NOMO-1 (cell line): ENCODE results near the gene MRPL55.

ENCODE experiments used
- DNase-seq, 2 experiments: peaks; one replicate each; lab custom pipeline; 2025; ENCODE audit not compliant: unreplicated experiment in 2 of 2; lab: John Stamatoyannopoulos, UW

The MRPL55 gene

DNA sequence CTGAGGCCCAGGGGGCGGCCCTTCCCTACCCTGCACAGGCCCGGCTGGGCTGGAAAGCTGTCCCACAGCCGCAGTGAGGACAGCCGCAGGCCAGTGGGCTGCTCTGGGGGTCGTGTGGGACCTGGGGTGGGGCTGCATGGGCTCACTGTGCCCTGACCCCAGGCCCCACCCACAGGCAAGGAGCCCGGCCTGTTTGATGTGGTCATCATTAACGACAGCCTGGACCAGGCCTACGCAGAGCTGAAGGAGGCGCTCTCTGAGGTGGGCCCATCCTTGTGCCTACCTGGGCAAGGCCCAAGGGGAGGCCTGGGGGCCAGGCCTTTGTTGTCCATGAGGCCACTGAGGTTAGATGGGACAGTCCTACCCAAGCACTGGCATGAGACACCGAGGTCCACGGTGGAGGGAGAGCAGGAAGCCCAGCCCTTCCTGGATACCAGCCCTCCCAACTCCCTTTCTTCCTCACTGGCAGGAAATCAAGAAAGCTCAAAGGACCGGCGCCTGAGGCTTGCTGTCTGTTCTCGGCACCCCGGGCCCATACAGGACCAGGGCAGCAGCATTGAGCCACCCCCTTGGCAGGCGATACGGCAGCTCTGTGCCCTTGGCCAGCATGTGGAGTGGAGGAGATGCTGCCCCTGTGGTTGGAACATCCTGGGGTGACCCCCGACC lies 39.2 kb upstream of the MRPL55 start:
- no peak for DNase-seq

DNA sequence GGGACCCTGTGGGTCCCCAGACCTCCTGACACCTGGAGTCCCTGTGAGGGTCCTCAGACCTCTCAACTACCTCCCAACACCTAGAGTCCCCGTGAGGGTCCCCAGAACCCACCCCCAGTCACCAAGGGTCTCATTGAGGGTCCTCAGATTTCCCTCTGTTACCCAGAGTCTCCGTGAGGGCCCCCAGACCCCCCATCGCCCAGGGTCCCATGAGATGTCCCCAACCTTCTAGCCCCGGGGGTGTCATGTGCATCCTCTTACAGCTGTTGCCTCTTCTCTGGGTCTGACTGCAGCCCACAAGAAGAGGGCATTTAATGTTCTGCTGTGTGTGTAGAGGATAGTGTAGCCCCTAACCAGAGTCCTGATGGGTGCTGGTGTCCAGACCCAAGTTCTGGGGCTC lies 38.7 kb upstream of the MRPL55 start:
- no peak for DNase-seq

DNA sequence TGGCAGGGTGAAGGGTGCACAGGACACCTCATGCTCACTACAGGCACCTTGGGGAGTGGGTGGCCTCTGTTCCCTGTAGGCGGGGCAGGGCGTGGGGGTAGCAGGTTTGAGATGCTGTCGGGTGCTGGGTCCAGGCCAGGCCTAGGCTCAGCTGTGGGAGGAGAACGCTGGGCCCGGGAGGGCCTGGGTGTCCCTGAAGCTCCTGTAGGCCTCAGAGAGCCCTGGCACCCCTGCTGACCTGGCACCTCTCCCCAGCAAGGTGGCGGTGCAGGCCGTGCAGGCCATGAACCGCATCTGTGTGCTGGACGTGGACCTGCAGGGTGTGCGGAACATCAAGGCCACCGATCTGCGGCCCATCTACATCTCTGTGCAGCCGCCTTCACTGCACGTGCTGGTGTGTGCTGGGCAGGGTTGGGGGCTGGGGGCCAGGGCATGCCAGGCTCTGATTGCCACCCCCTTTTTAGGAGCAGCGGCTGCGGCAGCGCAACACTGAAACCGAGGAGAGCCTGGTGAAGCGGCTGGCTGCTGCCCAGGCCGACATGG lies 38.1 kb upstream of the MRPL55 start:
- no peak for DNase-seq

DNA sequence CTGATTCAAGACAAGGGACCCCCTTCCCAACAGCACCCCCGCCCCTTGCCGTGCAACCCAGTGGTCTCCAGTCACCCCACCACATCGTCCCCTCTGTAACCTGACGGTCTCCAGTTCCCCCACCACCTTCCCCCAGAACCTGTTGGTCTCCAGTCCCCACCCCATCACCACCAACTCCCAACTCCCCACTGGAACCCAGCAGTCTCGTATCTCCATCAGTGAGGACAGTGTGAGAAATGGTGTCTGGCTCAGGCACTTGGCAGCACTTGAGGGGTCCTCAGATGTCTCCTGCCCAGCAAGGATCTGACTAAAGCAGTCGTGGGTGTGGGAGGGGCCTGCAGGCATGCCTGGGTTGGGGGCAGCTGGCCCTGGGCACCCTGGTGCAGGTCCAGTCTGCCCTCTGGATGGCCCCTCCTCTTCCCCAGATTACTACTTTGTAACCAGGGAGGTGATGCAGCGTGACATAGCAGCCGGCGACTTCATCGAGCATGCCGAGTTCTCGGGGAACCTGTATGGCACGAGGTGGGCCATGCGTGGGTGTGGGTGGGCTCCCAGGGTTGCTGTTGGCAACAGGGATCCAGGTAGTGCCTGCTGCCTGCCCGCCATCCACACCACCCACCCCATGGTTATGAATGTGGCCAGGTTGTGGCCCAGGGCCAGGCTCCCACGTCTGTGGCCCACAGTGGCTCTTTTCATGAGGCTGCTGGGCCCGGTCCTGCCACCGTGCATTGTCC lies 37.5 kb upstream of the MRPL55 start:
- DNase-seq: no peak

DNA sequence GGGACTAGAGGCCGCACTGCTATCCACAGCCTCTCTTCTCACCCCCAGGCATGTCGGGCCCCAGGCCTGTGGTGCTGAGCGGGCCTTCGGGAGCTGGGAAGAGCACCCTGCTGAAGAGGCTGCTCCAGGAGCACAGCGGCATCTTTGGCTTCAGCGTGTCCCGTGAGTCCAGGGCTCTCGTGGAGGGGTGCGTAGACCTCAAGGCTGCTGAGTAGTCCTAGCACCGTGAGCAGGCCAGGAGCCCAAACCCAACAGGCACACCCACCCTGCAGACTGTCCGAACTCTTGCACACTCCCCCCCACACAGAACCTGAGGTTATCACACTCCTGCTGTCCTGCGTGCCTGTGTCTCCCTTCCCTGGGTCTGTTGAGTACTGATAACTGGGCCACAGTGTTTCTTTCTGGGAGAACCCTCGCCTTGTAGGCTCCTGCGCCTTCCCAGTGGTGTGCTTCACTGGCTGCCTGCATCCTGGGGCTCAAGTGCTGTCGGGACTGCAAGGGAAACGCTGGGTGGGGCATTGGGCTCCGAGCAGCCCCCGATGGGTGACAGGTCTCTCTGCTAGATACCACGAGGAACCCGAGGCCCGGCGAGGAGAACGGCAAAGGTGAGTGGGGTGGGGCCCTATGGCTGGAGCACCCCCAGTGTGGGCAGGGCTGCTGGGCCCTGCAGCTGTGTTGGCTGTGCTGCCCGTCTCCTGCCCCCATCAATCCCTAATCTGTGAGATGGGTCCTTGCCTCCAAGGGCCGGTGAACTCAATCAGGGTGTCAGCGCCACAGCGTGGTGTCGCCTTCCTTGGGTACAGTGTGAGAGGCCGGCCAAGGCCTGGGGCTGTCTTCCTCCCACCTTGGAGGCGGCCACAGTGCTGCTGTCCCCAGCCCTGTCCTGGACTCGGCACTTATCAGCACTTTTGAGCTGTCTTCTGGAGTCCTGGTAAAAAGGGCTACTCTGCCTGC lies 36.6 kb upstream of the MRPL55 start:
- no peak for DNase-seq

DNA sequence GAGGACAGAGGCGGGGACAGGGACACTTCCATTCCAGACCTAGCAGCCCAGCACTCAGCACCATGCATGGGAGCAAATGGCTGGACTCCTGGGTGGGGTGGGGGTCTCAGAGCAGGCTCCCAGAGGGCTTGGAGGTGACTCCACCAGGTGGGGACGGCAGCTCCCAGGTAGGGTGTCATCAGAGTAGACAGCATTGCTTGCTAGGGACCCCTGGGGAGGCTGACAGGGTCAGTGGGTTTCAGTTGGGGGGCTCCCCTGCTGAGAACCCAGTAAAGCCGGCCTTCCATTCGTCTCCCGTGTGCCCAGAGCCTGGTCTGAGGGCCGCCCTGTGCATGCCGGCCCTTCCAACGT lies 35.9 kb upstream of the MRPL55 start:
- no peak for DNase-seq

DNA sequence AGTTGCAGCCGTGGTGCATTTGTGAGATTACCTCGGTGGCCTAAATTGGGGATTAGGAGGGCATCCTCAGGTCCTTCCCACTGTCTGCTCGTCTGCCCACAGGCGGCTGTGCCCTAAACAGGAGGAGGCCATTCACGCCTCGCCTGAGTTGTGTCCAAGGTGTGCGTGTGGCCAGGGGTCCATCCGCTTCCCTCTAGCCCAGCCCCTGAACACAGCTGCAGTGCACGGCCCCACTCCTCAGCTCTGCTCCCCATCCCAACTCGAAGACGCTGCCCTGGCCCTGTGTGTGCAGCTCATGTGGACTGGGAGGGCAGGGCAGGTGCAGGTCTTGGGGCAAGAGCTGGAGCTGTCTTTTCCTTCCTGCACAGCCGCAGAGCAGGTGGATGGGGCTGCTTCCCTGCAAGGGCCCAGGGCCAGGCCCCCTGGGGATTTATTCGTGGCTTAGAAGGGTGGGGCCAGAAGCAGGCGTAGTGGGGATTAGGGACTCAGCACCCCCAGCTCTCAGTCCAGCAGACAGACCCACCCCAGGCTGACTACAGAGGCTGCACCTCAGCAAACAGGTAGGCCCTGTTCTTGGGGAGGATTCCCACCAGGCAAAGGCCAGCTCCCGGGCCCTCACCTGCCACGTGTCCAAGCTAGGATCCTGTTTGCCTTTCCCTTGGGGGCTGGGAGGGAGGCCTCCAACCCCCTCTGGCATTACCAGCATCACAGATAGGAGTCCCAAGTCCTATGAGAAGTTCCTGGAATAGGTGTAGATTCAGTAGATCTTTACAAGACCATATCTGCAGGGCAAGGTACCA lies 35.3 kb upstream of the MRPL55 start:
- no peak for DNase-seq

DNA sequence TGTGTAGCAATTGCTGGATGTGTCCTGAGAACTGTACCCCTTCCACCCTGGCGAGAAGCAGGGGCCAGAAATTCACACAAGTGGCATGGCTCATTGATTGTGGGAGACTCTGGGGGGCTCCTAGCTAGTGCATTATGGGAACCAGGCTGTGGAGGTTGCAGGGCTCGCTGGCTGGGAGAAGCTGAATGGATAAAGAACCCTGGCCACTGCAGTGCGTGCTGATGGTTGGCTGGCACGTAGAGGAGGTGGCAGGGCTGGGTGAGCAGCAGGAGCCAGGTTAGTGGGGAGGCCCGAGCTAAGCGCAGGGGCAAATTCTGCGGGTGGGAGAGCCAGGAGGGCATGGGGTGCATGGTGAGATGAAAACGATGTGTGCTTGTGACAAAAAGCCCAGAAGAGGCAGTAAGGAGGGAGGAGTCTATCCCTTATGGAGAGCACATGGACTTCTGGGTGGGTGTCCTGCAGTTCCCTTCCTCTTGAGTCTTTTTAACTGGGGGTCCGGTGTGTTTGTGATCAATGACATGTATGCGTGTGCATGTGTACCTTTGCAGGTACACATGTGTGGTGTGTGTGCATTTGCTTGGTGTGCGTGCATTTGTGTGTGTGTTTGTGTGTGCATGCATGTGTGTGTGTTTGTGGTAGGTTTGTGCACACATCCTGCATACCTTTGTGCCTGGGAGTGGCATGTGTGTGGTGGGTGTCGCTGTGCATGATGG lies 34.5 kb upstream of the MRPL55 start:
- DNase-seq: no peak

DNA sequence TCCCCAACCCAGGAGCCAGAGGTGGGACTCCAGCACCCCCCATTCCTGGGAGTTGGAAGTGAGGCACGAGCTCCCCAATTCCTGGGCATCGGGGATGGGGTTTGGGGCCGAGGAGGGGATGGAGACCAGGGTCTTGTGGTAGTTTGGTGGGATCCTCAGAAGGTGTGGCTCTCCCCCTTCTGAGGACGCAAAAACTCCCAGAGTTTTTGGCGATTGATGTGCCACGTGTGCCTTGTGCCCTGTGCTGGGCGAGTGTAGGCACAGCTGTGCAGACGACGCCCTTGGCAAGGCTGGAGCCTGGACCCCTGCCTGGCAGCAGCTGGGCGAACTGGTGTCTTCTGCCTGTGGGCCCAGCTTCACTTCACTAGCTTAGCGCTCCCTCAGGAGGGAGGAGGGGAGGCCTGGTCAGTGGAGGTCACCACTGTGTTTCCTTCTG lies 33.6 kb upstream of the MRPL55 start:
- DNase-seq: no peak

DNA sequence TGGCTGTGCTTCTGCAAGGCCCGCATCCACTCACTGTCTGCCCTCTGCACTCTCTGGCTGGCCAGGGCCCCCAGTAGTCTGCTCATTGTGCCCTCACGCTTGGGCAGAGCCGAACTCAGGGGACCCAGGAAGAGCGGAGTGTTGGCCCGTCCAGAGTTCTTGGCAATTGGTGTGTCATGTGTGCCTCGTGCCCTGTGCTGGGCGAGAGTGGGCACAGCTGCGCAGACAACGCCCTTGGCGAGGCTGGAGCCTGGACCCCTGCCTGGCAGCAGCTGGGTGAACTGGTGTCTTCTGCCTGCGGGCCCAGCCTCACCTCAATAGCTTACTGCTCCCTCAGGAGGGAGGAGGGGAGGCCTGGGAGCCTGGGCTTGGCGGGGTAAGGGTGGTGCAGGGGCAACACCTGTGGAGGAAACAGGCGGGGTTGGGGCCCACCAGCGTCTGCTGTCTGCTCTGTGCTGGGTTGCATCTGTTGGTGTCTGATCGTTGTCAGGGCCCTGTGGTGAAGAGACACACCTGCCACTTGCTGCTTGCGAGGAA lies 33.1 kb upstream of the MRPL55 start:
- no peak for DNase-seq

DNA sequence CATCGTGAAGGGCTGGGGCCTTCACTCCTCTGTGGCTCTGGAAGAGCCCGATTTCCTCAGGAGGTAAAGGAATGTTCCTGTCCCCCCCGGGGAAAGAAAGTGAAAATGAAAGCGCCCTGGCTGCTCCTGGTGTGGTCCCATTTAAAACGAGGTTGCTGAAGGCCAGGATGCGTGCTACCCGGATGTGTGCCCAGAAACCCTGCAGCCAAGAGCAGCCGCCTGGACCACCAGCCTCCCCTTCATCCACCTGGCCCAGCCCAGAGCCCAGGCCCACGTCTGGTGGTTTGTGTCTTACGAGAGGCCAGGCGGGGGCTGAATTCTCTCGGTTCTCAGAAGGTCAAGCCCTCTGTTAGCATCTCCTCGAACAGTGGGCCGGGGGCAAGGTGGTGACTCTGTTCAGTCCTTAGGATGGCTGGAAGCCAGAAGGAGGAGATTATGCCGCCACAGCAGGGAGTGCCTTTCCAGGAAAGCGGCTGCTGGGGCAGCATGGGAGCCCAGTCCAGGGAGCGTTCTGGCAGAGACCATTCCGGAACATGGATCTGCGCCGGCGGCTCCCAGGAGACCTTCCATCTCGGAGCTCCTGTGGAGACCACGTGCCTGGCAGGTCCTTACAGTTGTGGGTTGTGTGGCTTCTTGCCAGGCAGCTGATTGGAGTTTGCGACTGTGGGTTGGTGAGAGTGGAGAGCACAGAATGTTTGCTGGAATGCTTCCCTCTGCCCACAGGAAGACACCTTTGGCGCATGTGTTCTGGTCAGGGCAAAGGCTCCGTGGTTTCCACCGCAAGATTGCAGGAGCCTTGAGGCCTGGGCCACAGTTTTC lies 32.3 kb upstream of the MRPL55 start:
- no peak for DNase-seq

DNA sequence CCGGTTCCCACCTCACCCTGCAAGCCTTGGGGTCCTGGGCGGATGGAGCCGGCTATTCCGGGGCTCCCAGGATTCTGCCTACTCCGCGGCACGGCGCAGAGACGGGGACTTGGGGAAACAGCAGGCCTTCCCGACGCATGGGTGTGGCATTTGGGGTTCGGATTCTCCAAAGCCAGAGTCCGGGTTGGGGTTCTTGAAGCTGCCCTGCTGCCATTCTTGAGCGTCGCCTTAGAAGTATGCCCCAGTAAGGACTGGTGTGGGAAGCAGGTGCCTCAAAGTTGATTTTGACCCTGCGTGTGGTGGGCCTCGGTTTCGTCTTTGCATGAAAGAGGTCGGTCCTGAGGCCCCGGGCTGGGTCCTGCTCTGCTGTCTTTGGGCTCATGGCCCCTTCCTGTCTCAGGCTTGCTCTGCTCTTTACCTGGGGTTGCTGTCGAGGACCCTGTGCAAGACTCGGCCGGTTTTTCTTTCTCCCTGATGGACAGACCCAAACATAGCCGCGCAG lies 31.7 kb upstream of the MRPL55 start:
- no peak for DNase-seq

DNA sequence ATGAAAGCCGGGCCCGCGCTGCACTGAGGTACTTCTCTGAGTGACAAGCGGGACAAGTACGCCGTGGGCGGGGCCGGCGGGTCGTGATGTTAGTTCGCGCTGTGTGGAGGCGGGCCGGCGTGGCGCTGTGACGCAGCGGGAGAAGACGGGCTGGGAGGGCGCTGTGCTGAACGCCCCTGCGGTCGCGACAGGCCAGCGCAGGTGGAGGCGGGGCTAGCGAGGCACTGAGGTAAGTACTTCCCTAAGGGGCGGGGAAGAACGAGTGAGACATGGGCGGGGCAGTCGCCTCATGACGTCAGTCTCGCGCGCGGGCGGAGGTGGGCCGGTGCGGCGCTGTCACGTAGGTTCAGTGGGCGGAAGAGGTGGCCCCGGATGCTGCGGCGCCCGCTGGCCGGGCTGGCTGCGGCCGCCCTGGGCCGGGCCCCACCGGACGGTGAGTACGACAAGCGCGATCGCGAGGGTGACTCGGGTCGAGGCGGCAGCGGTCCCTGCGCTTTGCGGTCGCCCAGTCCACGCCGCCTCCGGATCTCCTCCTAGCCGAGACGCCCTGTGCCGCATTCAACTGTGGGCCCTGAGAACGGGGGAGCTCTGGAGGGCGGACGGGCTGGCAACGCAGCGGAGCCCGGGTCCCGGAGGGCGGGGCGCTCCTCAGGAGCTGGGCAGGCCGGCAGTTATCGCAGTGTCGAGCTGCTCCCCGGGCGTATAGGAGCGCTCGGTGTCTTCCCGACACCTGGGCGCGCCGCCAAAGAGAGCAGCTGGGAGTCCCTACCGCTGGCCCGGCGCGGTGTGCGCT lies 31.0 kb upstream of the MRPL55 start, which contains the start of gene GUK1:
TSS of gene GUK1 (plus strand) at position 349 of the 793 bp plus-strand sequence. CDS start at position 373, 24 bp downstream.
- DNase-seq: peak; percentile 99

DNA sequence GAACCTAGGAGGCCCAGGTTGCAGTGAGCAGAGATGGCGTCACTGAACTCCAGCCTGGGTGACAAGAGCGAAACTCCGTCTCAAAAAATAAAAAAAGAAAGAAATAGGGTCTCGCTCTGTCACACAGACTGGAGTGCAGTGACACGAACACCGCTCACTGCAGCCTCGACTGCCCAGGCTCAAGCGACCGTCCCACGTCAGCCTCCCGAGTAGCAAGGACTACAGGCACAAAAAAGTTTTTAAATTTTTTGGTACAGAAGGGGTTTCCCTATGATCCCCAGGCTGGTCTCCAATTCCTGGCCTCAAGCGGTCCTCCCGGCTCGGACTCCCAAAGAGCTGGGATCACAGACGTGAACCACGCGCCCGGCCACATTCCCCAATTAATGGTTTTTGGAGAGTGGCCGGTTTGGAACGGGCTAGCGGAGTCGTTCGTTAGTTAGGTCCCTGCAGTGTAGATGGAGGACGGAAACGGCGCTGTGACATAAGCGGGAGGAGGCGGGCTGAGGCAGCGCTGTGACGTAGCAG lies 30.4 kb upstream of the MRPL55 start:
- no peak for DNase-seq

DNA sequence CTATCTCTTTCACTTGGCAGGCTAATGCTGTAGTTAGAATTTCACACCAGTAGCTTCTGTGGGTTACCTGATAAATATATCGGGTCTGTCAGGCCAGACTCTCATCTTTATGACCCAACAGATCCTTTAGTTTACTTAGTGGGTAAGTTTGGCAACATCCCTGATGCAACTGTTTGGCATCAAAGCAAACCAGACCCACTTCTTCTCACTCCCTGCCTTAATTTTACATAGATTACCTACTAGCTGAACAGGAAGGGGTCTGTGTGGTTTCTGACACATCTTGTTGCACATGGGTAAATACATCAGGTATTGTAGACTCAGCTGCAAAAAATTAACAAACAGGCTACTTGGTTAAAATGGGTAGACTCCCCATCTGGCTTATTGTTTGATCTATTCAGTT lies 27.8 kb upstream of the MRPL55 start:
- no peak for DNase-seq

DNA sequence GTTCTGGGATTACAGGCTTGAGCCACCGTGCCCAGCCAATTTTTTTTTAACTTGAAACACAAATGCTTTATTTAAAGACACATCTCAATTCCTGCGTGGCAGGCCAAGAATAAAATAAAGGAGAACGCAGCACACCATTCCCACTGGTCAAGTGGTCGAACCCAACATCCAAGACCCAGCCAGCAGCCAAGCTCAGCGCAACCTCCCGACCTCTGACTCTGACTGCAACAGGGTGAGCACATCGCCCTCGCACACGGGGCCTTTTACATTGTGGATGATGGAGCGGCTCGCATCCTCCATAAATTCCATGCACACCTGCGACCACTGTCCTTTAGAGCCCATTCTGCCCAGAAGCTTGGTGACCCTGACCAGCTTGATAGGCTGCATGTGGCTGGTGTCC lies 25.5 kb upstream of the MRPL55 start:
- no peak for DNase-seq

DNA sequence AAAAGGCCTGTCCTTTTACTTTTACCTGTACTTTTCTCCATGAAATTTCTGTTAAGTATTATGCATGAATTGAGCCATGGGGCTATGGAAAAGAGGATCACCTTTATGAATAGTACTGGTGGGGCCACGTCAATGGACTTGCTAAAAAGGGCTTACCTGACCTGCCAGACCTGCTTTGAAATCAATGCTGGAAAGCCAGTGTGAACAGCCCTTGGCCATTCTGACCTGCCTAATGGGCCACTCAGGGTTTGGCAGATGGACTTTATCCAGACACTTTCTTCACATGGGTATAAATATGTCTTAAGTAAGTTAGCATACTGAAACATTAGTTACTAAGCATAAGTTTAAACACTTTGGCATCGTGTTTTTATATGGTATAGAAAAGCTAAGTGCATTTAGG lies 22.7 kb upstream of the MRPL55 start:
- no peak for DNase-seq
